Measurements from ENCODE around the gene TMEM145. TPM values are rescaled to one million over a fixed set of nuclear protein-coding genes. Genes with fewer than 3 reads are reported as not detected.

TMEM145 gene
- total and polyA plus RNA-seq, 9 of the 15 experiments (the other 6 are each of a cell fraction or from before 2014, with no cell fraction given) = 0.80 to 5.5 (median 1.9) TPM; not detected in 3

- TF ChIP-seq SRSF7 (optimal IDR thresholded peaks at IDR 0.05; ENCODE audit: low read depth, low read length) = no peak
- peak; percentile 93 for TF ChIP-seq PBX2 (CRISPR knock-in tag; IDR thresholded peaks at IDR 0.05; ENCODE audit: low read depth)
- peak; percentile 100 for TF ChIP-seq PBX2 (tag; conservative IDR thresholded peaks at IDR 0.05; ENCODE audit: low read depth)
- TF ChIP-seq CBX8 (IDR thresholded peaks at IDR 0.05; ENCODE audit: borderline replicate concordance, extremely low read depth, low read depth, low read length, poor library complexity, severe bottlenecking) = no peak
- TF ChIP-seq VEZF1 (CRISPR knock-in tag; IDR thresholded peaks at IDR 0.05) = peak; percentile 86
- TF ChIP-seq ZNF639 (CRISPR knock-in tag; conservative IDR thresholded peaks at IDR 0.05 in 1 of 2, IDR thresholded peaks at IDR 0.05 in 1 of 2) = 0 out of 4 replicates have a peak, but pooled peaks of 1 of the 2 experiments have one; percentile 12
- no peak for TF ChIP-seq NR2C2 (CRISPR knock-in tag; IDR thresholded peaks at IDR 0.05)
- TF ChIP-seq NR2C2 (tag; IDR thresholded peaks at IDR 0.05) = peak; percentile 82
- TF ChIP-seq BHLHE40 (IDR thresholded peaks at IDR 0.05; ENCODE audit: low read length) = peak; percentile 1; the same call in 1 of the 2 replicates
- peak; percentile 83; the same call in 1 of the 2 replicates for TF ChIP-seq ETS1 (conservative IDR thresholded peaks at IDR 0.05; ENCODE audit: control insufficient read depth, low read depth, low read length)
- no peak for TF ChIP-seq XRCC3 (IDR thresholded peaks at IDR 0.05)
- TF ChIP-seq AFF1 (IDR thresholded peaks at IDR 0.05; ENCODE audit: low read depth in 1 of 2, partially characterized antibody in 2 of 2) = peak; percentile 19 to 99
Measured at GRCh38 chr19:42268704-42269477, 44.2 kb upstream of the TMEM145 start, which contains the start of gene CIC (continued).

Data from K562 (cell line).